NCI-H1930 (cell line): Measurements from ENCODE around the gene CCL19.

Source experiments
- DNase-seq, 2 experiments: peaks; one replicate each; lab custom pipeline; 2025; lab: John Stamatoyannopoulos, UW

The CCL19 gene

GRCh38 chr9:34694811-34695210 is 3.7 kb upstream of the CCL19 start:
- DNase-seq, result no peak

GRCh38 chr9:34693560-34693959 is 2.5 kb upstream of the CCL19 start:
- no peak for DNase-seq

GRCh38 chr9:34691936-34692315 is 850 bp upstream of the CCL19 start:
- no peak for DNase-seq

GRCh38 chr9:34689512-34689911 is 1.6 kb downstream of the CCL19 start:
- no peak for DNase-seq

- DNase-seq, result no peak
Measured at GRCh38 chr9:34689116-34689470, 2.0 kb downstream of the CCL19 start.

- DNase-seq, result no peak
Measured at GRCh38 chr9:34688329-34689115, 2.6 kb downstream of the CCL19 start.

GRCh38 chr9:34687276-34688030 is 3.6 kb downstream of the CCL19 start:
- no peak for DNase-seq

GRCh38 chr9:34686732-34687131 is 4.3 kb downstream of the CCL19 start:
- no peak for DNase-seq

GRCh38 chr9:34686231-34686630 is 4.8 kb downstream of the CCL19 start:
- no peak for DNase-seq

- DNase-seq, result no peak
Measured at GRCh38 chr9:34685591-34685990, 5.5 kb downstream of the CCL19 start.

- no peak for DNase-seq
Measured at GRCh38 chr9:34684816-34685215, 6.3 kb downstream of the CCL19 start.

GRCh38 chr9:34684145-34684544 is 6.9 kb downstream of the CCL19 start:
- no peak for DNase-seq

GRCh38 chr9:34675869-34676268 is 15.2 kb downstream of the CCL19 start:
- no peak for DNase-seq

- DNase-seq, result peak; percentile 80 to 83
Measured at GRCh38 chr9:34675048-34675714, 15.9 kb downstream of the CCL19 start.

GRCh38 chr9:34674440-34674839 is 16.6 kb downstream of the CCL19 start:
- no peak for DNase-seq

GRCh38 chr9:34671307-34671706 is 19.8 kb downstream of the CCL19 start:
- DNase-seq, result no peak

GRCh38 chr9:34669809-34670562 is 21.1 kb downstream of the CCL19 start:
- no peak for DNase-seq

GRCh38 chr9:34665381-34666250 is 25.5 kb downstream of the CCL19 start:
- DNase-seq, result peak; percentile 95 to 96

- no peak for DNase-seq
Measured at GRCh38 chr9:34665067-34665380, 26.1 kb downstream of the CCL19 start.

- DNase-seq, result peak; percentile 57 to 68
Measured at GRCh38 chr9:34664281-34665066, 26.6 kb downstream of the CCL19 start.

- DNase-seq, result no peak
Measured at GRCh38 chr9:34663303-34663605, 27.8 kb downstream of the CCL19 start.
